ENCODE data around the gene ARHGAP19.

GRCh38 chr10:97213431-97213830, 79.0 kb downstream of the ARHGAP19 start:
- no peak for TF ChIP-seq CTCF (IDR thresholded peaks at IDR 0.05)
- TF ChIP-seq POLR2A (IDR thresholded peaks at IDR 0.05) = no peak

Measured in esophagus squamous epithelium (tissue), 4 donors.